Stimulated activated naive CD4-positive, alpha-beta T cell (primary cell): ENCODE results near the gene CNOT6L.

Source experiments
- DNase-seq, 6 experiments: peaks; one replicate each; lab custom pipeline; 2025; lab: John Stamatoyannopoulos, UW

CNOT6L gene

GRCh38 chr4:77713884-77714283 lies 105.3 kb downstream of the CNOT6L start:
- DNase-seq, result no peak

DNA sequence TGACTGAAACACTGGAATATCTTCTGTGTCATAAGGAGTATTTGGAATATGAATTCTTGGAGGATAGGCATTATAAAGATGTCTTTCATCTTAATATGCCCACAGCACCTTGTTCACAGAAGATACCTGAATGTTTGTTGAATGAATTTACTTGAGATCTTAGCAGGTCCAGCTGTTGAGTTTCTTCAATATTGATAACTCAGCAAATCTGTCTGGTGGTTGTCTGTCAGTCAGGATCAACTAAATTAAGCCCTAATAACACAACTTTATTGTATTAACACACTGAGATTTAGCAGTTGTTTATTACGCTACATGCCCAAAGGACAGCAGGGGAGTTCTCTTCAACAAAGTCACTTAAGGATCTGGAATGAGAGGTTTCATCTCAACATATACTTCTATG lies 106.5 kb downstream of the CNOT6L start:
- DNase-seq, result no peak

GRCh38 chr4:77711469-77711868 lies 107.7 kb downstream of the CNOT6L start:
- DNase-seq, result no peak

DNA sequence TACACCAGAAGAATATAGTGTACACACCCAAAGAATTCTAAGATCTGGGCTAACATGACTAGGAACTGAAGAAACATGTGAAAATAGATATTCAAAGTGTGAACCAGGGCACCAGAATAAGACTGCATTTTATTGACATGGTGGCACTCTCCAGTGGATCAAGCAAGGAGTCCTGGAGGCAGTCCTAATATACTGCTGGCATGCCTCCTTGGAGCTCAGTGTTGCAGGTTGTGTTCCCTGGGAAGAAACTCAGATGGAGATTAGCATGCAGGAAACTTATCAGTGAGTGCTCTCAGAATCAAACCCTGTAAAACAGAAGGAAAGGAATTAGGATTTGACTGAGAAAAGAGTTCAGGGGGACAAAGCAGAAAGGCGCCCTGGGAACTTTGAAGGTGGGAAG lies 108.5 kb downstream of the CNOT6L start:
- no peak for DNase-seq

DNA sequence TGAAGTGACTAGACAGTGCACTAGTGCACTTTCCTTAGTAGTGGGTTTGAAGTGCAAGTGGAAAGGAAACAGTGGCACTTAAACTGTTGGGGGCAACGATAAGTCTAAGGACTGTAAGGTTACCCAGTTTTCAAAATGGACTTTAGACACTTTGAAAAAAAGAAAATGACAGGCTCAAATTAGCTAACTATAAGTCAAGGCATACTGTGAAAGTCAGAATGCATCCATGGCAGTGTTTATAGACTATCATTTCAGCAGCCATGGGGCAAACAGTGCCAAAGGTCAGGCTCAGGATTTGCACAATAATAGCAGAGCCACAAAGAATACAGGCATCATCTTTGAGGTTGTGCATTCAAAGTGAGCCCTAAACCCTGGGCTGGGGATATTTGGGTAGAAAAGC lies 109.1 kb downstream of the CNOT6L start:
- no peak for DNase-seq

- no peak for DNase-seq
Measured at GRCh38 chr4:77706717-77707116, 112.5 kb downstream of the CNOT6L start.

GRCh38 chr4:77703666-77704065 lies 115.5 kb downstream of the CNOT6L start:
- no peak for DNase-seq

- DNase-seq, result no peak
Measured at GRCh38 chr4:77701121-77701520, 118.0 kb downstream of the CNOT6L start.

DNA sequence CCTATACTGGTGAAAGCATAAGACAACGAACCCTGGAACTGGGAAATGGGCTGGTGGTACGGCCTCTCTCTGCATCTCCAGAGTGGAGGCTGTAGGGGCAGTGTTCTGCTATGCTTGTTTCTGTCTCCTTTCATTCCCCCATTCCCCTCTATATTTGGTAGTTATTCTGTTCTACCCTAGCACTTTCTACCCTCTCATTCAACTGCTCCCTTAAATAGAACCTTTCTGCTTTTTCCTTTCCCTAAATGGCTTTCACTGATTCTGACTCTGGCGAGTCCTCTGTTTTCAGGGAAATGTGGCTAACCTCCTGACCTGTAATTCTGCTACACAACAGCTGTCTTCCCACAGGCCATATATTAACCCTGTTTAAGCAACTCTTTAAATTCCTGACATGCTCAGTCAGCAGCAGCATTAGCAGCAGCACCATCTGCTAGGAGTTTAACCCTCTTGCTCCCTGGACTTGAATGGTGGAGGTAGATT lies 119.4 kb downstream of the CNOT6L start:
- no peak for DNase-seq

DNA sequence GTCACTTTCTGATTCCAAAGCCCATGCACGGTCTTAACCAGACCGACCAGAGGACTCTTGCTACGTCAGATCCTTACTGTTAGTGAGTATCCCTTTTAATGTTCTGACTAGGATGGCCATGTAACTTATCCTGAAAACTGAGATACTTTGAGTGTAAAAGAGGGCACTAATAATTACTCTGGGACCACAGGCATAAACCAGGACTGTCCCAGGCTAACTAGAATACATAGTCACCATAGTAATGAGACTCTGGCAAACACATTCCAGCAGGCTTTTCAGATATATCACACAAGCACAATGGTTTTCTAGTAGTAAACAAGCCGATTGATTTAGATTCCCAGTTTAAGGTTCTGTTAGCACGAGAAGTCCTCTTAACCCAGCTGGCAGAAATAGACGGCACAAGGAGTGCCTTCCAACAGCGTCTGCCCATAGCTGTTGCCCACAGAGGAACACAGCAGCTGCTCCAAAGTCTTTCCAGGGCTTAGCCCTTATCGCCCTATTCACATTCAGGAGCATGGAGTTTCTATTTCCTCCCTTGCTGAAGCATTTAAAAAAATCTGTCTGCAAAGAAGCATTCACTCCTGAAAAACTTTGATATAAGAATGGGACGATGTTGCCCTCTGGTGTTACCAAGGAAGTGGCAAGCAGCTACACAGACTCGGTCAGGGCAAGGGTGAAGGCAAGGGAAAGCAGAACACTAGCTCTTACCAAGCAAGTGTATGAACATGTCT lies 121.1 kb downstream of the CNOT6L start:
- no peak for DNase-seq

DNA sequence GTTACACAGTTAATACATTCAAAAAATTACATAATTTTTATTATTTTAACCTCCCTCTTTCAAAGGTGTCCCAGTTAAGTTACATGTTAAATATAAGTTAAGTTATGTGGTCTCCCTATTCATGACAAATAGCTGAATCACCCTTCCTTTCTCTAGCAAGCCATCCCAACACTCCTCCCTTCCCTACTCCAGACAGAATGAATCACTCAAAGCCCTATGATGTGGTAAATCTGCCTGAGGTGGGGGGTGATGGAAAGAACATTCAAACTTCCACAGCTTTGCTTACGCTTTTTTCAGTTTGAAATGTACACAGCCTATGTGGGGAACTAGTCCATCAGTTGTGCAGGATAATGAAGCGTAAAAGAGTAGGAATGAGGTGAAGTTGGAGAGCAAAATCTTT lies 123.4 kb downstream of the CNOT6L start:
- no peak for DNase-seq

- DNase-seq, result no peak
Measured at GRCh38 chr4:77692847-77693432, 126.2 kb downstream of the CNOT6L start.

- DNase-seq, result no peak
Measured at GRCh38 chr4:77681792-77682191, 137.4 kb downstream of the CNOT6L start.

GRCh38 chr4:77676842-77677241 lies 142.3 kb downstream of the CNOT6L start:
- DNase-seq, result no peak

DNA sequence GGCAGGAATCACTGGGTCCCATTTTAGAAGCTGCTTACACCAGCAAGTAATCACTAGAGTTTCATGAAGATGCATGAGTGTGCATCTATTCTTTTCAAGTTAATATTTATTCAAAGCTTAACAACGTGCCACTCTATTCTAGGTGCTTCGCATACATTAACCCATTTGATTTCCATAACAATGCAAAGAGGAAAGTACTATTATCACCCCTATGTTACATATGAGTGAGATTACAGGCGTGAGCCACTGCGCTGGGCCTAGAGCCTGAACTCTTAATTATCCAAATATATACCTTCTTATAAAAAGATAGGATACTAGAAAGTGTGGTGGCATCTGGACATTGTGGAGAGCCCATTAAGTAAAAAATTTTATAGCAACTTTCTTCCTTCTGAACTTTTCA lies 148.1 kb downstream of the CNOT6L start:
- no peak for DNase-seq

DNA sequence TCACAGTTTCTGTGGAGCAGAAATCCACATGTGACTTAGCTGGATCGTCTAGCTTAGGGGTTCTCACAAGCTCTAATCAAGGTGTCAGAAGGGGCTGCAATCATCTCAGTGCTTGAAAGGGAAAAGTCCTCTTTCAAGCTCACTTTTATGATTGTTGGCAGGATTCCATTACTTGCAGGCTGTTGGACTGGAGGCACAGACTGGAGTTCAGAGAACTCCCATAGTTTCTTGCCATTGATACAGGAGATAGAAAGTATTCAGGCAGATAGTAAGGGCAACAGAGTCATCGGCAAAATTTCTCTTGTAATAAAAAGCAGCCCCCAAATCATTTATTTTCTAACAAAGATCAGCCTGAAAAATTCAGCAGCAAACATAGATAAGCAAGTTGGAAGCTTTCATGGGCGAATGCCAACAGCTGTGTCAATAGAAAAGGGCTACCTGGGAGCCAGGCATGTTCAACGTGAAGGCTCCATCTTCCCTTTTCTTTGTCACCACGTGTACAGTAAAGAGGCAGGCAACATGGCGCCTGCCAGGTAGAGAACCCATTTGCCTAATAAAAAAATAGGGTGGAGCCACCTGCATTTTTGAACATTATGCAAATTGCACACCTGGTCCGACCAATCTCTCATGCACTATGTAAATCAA lies 149.1 kb downstream of the CNOT6L start:
- no peak for DNase-seq

DNA sequence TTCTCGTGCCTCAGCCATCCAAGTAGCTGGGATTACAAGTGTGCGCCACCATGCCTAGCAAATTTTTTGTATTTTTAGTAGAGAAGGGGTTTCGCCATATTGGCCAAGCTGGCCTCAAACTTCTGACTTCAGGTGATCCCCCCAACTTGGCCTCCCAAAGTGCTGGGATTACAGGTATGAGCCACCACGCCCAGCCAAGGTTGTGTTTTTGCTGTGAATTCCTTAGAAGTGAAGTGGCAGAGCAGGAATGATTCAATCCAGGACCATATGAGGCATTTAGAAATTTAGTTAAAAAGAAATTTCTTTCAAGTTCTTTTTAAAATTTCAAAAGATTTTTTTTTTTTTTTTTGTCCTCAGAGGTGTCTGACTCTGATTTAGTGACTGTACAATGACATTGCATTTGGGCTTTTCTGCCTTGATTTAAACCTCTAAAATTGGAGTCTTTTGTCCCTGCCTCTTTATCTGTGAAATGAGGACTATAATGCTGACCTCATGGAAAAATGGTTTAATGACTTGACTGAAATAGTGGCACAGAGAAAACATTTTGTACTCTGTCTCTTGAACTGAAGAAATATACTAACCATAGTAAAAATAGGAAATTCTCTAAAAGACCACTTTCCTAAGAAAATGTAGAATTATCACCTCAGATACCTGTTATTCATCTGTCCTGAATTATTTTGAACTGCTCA lies 153.6 kb downstream of the CNOT6L start:
- DNase-seq, result no peak
